ACHN (cell line): ENCODE measurements around the gene ADARB1.
A peak's percentile ranks its signal among the peaks of the same experiment; 100 is the strongest.

Experiments used
- DNase-seq: peaks from one replicate; pipeline ENCODE4 v3.0.0-alpha.2; 2015
- in situ Hi-C: cut with HindIII; loops from 2 replicates; pipeline ENCODE4 v1.10.0; 2017; ENCODE audit warnings: low sequenced_read_pairs, low pct_ligation_motif_present, low pct_unique_long_range_greater_than_20kb

ADARB1 gene

GRCh38 chr21:45104560-45104959 is 30.2 kb downstream of the ADARB1 start:
- in situ Hi-C loops = no loop called here
- DNase-seq = peak; percentile 39

DNA sequence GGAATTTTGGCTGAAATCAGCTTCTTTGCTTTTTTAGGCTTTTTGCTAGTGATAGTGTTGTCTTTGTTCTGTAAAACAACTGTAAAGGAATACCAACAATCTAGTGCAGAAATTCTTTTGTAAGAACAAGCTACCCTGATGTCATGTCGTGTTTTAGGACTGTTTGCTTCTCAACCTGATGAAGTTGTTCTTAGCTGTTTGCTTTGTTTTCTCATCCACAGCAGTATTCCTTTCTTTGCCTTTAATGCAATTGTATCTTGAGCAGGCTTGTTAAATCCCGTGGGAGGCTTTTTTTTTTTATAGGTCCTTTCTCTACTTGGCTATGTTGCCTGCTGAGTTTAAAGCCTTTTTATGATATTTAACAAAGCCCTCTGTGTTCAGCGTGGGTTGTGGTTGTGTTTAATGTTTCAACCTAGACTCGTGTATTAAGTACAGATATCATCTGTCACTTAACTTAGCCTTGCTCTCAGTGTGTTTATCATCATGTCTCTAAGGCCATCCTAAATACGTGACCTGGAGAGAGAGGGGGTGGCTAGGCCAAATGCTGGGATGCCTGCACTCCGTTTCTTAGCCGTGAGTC is 31.6 kb downstream of the ADARB1 start:
- in situ Hi-C loops = no loop called here
- DNase-seq = no peak

GRCh38 chr21:45108034-45108790 is 33.8 kb downstream of the ADARB1 start:
- no peak for DNase-seq
- in situ Hi-C loops = no loop called here

- no peak for DNase-seq
- in situ Hi-C loops = no loop called here
These were observed 34.7 kb downstream of the ADARB1 start for GRCh38 chr21:45108808-45109781.

- no peak for DNase-seq
- in situ Hi-C loops = no loop called here
These were observed 35.6 kb downstream of the ADARB1 start for GRCh38 chr21:45109831-45110492.

DNA sequence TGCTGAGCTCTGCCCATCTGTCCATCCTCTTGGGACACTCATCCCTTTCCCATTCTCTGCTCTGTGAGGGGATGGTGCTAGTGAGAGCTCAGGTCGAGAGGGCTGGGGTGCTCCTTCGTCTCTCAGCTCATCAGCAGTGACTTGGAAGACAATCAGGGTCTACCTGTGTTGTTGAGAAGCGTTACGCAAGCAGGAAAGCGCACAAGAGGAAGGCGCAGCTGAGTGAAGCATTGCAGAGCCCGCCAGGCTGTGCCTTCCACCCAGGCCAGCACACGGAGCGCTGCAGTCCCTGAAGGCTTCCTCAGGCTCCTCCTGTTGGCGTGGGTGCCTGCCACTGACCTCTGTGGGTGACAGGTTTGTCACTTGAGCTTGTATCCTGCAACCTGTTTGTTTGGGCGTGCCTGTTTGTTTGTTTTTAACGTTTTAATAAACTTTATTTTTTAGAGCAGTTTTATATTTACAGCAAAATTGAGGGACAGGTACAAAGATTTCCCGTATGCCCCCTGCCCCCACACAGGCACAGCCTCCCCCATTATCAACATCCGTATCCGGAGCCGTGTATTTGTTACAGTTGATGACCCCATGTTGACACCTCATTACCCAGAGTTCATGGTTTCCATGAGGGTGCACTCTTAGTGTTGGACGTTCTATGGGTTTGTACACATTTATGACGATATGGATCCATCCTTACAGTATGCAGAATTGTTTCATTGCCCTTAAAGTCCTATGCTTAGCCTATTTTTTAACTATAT is 36.7 kb downstream of the ADARB1 start:
- in situ Hi-C loops = no loop called here
- no peak for DNase-seq

- in situ Hi-C loops = no loop called here
- no peak for DNase-seq
These were observed 37.3 kb downstream of the ADARB1 start for GRCh38 chr21:45111703-45112102.

GRCh38 chr21:45112371-45112770 is 38.0 kb downstream of the ADARB1 start:
- peak; percentile 56 for DNase-seq
- in situ Hi-C loops = no loop called here

GRCh38 chr21:45113543-45113942 is 39.2 kb downstream of the ADARB1 start:
- in situ Hi-C loops = no loop called here
- DNase-seq = no peak

DNA sequence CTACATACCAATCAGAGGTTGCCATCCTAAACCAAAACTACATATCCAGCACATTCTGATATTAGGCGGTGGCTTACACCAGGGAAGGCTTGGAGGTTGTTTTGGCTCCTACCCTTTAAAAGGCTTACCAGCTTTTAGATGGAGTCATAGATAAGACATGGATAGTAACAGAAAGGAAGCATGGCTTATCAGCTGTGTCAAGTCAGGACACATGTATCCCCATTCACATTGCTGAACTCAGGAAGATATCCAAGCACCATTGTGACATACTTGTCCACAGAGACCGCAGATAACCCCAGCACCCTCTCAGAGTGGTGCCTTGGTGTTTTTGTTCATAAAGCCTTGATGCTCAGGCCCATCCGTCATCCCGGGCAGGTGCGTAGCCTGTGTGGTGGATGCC is 39.7 kb downstream of the ADARB1 start:
- in situ Hi-C loops = no loop called here
- no peak for DNase-seq

DNA sequence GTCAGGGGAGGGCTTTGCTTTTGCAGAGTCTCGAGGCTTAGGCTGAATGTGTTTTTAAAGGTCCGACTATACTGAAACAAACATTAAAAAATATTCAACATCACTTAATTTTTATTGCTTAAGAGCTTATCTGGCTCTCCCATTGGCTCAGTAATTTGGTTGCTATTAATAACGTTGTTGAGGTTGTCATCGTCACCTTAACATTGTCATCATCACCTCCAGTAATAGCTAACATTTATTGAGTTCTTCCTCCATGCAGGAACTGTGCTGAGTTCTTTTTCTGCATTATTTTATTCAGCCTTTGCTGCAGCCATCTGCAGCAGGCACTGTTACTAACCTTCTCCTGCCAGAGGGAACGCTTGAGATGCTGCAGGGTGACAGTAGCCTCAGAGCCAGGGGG is 40.1 kb downstream of the ADARB1 start:
- in situ Hi-C loops = no loop called here
- no peak for DNase-seq

GRCh38 chr21:45115141-45115540 is 40.8 kb downstream of the ADARB1 start:
- in situ Hi-C loops = no loop called here
- no peak for DNase-seq

DNA sequence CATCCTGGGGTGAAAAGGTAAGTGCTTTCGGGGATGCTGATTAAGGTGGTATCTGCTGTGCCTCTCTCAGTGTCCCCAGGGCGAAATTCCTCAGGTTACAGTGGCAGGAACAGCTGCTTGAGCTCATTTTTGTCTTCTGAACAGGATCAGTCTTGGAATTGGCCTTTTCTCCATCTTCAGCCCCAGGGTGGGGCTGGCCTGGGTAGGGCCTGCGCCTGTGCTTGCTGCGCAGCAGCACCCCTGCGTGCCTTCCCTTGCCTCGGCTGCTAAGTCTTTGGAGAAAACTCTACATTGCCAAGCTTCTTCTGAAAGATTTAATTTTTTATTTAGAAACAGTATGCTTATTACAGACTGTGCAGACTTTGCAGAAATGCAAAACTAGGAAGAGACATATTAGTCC is 41.7 kb downstream of the ADARB1 start:
- in situ Hi-C loops = no loop called here
- DNase-seq = no peak

GRCh38 chr21:45117314-45117713 is 42.9 kb downstream of the ADARB1 start:
- DNase-seq = no peak
- in situ Hi-C loops = no loop called here

DNA sequence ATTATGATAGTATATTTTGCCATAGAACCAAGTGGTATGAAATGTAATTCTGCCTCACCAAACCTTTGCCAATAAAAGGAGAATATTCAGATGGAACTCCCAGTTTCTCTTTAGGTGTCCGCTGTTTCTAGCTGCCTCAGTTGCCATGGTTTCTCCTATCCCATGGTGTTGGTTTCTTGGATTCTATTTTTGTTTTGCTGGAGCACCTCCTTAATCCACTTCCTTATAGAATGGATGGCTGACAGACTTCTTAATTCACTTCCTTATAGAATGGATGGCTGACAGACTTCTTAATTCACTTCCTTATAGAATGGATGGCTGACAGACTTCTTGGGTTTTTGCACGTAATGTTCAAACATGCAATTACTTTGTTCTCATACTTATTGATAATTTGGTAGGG is 43.7 kb downstream of the ADARB1 start:
- no peak for DNase-seq
- in situ Hi-C loops = no loop called here

DNA sequence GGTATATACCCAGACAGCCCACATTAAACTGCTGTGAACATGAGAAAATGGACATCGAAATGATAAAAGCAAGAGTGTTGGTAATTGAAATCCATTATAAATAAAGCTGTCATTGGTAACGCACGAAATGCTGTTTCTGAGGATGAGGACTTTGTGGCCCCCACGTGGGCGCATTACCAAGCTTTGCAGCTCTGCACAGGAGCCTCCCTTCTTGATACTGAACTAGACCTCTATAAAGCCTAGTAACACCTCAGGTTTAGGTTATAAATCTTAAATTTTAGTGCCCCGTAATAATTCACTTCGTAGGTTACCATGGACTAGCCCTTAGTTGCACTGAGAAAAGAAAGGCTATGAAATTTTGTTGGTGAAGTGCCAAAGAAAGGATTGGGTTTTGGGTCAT is 45.4 kb downstream of the ADARB1 start:
- no peak for DNase-seq
- in situ Hi-C loops = no loop called here

DNA sequence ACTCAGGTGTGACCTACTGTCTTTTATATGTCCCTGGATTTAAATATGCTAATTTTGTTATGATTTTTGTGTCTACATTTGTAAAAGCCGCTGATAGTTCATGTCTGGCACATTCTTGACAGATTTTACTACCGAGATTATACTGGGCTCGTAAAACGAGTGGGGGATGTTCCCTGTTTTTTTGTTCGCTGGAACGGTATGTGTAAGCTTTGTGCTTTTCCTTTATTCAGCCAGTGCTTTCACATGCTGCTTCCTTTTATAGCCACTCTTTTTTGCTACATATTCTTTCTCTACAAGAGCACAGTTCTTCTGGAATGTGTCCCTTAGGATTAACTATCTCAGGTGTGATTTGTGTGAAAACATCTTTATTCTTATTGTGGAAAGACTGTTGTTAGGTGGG is 46.6 kb downstream of the ADARB1 start:
- DNase-seq = no peak
- in situ Hi-C loops = no loop called here

DNA sequence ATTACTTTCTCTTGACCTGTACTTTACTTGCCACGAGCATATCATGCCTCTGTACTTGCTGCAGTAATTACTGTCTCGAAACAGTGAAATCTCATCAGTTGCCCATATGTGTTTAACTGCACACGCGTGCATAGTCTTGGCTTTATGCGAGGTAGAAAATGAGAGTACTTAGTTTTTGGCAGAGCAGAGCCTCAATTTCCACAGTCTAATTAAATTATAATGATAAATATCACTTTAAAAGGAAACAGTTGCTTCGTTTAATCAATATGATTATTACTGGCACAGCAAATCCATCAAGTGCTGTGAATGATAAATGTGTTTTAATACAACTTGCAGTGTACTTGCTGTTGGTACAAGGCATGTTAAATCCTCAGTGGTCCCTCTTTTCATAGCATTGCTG is 47.6 kb downstream of the ADARB1 start:
- in situ Hi-C loops = no loop called here

More for the DNA sequence above, 47.6 kb downstream of the ADARB1 start:
- no peak for DNase-seq
